Stimulated activated CD8-positive, alpha-beta memory T cell treated with anti-CD3 and anti-CD28 coated beads, Interleukin-12 subunit alpha, Interleukin-12 subunit beta, amount 100 ng/mL, for 24 hours (primary cell): ENCODE measurements around the gene MED7.
"Not testable (repeated sequence)": the region's sequence is repeated elsewhere in the genome, so short reads cannot be mapped to it uniquely, and the experiment has no call there.

ENCODE experiments used
- DNase-seq: peaks from one replicate; pipeline ENCODE4 v3.0.0-alpha.2; 2020; ENCODE audit errors: extremely low read depth

The MED7 gene, protein sequence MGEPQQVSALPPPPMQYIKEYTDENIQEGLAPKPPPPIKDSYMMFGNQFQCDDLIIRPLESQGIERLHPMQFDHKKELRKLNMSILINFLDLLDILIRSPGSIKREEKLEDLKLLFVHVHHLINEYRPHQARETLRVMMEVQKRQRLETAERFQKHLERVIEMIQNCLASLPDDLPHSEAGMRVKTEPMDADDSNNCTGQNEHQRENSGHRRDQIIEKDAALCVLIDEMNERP

DNA sequence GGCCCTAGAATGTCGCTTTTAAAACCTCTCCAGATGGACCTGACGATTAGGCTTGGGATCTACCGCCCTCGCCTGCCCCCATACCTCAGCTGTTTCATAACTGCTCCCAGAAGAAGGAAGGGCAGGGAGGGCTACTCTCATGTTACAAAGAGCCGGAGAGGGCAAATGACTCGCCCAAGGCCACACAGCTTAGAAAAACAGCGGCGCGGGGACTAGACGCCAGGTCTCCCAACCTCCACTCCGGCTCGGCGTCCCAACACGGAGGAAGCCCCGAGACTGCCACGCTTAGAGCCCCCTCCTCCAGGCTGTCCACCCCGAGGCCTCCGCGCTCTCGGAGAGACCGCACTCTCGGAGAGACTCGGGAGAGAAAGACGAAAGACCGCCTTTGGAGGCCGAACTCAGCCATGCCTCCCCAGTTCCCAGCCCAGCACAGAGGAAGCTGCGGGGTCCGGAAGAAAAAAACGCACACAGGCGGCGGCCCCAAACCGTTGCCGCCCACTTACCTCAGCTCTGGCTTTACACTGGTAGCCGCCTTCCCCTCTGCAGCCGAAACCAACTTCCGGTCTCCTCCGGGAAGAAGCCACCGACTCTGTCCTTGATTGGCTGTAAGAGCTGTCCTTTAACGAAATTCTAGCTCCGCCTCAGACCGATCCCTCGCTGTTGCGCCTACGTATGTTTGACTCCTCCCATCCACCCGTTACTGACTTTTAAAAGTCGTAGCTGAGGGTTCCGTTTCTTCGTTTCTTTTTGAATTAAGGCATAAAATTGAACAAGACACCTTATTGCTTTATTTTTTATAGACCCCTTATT is at the start of gene MED7:
MED7 (minus strand) TSS at position 549 of the 810 bp plus-strand sequence. CDS start 3,434 bp downstream, outside the sequence.
- peak; percentile 75 for DNase-seq

DNA sequence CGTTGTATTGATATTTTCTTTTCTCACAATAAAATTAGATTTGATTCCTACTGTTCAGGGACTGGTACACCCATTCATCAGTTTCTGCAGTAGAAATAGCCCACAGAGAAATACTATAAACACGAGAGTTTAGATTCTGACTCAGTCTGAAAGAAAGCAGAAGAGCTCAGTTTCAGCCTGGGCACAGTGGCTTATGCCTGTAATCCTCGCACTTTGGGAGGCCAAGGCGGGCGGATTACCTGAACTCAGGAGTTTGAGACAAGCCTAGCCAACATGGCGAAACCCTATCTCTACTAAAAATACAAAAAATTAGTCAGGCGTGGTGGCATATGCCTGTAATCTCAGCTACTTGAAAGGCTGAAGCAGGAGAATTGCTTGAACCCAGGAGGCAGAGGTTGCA is 46.6 kb upstream of the MED7 start:
- no peak for DNase-seq

DNA sequence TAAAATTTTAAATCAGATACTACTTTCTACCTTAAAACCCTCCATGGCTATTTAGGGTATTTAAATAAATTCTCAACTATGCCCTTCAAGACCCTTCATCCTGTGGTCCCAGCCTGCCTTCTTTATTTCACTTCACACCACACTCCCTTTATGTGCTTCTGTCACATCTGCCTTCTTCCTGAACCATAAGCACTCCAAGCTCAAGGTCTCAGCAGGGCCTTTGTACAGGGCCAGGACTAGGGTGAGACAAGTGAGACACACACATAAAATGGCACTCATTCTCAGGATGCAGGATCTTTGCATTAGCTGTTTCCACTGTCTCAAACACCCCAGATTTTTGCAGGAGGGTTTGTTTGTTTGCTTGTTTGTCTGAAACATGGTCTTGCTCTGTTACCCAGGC is 45.6 kb upstream of the MED7 start:
- no peak for DNase-seq

DNA sequence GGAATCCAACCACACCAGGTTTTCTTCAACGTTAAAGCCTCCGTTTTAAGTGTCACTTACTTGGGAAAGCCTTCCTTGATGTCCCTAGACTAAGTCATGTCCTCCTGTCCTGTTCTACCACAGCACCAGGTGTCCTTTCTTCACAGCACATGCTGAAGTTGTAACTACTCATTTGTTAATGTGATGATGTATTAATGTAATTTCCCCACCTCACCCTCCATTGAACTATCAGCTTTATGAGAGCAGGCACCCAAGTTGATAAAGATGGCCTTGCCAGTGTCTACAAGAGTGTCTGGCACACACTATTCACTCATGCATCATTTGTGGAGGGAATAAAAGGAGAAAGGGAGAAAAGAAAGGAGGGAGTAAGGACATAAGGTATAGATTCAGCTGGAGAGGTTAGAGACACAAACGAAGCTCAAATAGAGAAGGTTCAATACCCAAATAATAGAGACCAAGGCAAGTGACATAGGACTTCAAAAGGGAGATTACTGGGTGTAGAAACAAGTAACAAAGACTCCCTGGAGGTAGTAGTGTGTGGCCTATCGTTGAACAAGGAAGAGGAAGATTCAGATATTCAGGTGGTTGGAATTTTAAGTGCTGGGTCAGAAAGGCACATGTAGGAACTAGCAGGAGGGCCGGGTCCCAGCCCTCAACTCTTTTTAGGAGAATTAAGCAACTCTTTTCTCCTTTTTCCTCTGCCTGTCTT is 44.5 kb upstream of the MED7 start:
- DNase-seq = no peak

DNA sequence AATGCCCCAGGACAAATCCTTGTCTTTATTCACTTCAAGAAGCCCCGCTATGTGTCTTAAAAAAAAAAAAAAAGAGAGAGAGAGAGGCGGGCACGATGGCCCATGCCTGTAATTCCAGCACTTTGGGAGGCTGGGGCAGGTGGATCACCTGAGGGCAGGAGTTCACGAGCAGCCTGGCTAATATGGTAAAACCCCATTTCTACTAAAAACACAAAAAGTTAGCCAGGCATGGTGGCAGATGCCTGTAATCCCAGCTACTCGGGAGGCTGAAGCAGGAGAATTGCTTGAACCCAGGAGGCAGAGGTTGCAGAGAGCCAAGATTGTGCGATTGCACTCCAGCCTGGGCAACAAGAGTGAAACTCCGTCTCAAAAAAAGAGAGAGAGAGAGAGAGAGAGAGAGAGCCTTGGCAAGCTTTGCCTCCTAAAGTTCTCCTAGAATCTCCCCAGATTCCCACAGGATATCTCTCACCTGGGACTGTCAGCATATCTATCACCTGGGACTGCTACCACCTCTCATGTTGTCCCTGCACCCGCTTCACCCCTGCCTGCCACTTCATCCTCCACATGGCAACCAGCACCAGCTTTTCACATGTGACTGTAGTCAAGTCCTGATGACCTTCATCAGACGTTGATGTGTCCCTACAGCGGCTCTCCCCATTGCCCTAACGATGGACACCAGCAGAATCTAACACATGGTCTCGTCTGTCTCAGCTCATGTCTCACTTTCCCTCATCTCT is 43.8 kb upstream of the MED7 start:
- DNase-seq = no peak

DNA sequence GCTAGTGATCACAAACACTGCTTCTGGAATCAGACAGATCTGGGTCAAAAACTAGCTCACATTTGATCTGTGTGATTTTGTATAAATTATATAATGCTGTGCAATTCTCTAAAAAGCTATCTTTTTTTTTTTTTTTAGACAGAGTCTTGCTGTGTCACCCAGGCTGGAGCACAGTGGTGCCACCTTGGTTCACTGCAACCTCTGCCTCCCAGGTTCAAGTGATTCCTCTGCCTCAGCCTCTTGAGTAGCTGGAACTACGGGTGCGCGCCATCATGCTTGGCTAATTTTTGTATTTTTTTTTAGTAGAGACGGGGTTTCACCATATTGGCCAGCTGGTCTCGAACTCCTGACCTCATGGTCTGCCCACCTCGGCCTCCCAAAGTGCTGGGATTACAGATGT is 42.5 kb upstream of the MED7 start:
- DNase-seq = not testable (repeated sequence)

DNA sequence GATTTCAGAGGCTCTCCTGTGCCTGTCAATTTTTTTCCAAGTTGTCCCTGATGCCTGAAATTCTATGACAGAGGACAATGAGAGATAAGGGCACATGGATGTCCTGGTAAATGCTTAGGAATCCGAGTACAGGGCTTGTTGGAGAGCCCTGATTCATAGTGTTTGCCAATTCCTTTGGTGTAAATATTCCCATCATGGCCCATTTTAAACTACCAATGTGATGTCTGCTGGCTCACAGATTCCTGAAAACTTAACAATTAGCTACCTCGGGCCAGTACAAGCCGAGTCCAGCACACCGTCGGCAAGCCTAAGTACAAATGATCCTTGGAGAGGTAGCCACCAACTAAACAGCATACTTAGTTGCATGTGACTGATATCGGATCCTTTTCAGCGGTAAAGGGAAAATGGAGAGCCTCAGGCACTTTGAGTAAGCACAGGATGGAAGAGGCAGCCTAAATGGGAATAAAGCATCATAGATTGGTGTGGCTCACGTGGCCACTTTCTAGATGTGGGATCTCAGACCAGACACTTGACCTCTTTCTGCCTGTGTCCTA is 41.5 kb upstream of the MED7 start:
- DNase-seq = no peak

DNA sequence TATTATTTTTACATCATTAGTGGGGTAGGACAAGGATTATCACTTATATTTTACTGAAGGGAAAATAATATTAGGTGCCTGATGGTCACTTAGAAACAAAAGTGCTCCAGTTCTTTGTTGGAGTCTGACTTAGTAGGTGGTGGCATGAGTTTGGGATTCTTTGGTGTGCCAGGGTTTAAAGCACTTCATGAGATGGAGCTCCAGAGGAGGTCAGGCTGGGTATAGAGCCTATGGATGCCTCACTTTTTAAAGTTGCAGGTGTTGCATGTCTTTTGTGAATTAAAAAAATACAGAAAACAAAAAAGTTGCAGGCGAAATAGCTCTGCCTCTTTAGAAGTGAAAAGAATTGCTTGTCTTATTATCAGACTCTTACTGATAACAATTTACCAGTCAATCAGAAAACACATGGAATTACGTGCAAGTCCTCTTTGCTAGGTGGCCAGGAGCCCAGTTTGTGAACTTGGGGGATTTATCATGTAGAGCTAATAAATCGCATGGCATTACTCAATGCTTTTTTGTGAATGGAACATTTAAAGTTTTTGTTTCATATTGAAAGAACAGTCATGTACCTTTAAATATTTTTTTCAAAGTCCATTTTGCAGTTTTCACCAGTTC is 39.6 kb upstream of the MED7 start:
- DNase-seq = no peak

DNA sequence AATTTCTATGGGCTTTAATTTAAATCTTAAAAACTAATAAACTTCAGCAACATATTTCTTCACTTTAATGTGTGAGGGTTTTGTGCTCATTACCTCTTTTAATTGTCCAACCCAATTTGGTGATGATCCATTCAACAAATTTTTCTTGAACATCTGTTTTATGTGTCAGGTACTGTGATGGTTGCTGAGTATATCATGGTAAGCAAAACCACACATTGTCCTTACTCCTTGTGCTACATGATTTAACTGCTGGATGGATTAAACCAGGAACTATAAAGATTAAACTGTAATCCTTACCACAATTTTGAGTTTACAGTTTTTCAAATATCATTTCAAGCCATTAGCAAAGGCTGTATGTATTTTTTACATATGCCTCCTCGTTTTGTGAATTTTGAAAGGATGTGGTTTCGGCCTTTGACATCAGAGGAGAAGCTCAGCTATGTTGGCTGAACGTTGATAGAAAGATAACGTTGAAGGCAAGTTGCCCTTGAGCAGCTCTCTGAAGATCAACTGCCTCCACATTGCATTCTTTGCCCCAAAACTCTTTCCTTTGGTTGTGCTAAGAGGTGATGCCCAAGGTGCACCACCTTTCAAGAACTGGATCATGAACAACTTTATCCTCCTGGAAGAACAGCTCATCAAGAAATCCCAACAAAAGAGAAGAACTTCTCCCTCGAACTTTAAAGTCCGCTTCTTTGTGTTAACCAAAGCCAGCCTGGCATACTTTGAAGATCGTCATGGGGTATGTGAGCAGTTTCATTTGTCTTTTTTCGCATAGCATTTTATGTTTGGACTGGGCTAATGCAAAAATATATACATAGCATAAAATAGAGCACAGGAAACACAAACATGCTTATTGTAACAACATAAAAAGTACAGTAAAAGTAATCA is 38.0 kb upstream of the MED7 start, which contains the start of gene ITK:
ITK (plus strand) TSS at position 467 of the 891 bp plus-strand sequence; CDS start at position 605, 138 bp downstream.
- no peak for DNase-seq

DNA sequence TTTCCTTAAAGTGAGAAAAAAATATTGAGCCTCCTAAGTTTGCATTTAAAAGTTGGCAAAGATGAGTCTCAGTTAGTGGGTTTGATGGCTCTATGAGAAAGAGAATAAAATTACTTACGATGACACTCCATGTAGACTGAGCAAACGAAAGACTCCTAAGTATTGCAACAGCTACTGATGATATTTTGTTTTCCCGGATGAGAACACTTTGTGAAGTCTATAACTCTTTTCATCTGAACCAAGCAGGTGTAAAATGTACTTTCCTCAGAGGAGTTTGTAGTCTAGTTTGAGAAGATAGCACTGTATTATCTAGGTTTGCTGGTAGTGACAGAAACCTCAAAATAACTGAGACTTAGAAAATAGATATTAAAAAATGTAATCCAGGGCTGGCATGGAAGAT is 36.3 kb upstream of the MED7 start:
- DNase-seq = no peak

DNA sequence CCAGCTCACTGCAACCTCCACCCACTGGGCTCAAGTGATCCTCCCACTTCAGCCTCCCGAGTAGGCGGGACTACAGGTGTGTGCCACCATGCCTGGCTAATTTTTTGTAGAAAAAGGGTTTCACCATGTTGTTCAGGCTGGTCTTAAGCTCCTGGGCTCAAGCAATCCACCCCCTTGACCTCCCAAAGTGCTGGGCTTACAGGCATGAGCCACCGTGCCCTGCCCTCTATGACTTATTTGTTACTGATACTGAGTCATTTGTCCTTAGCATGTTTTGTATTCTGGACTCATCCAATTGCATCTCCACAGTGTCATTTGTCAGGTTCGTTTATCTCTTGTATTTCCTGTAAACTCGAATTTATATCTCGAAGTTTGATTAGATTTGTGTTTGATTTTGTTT is 35.3 kb upstream of the MED7 start:
- DNase-seq = no peak

DNA sequence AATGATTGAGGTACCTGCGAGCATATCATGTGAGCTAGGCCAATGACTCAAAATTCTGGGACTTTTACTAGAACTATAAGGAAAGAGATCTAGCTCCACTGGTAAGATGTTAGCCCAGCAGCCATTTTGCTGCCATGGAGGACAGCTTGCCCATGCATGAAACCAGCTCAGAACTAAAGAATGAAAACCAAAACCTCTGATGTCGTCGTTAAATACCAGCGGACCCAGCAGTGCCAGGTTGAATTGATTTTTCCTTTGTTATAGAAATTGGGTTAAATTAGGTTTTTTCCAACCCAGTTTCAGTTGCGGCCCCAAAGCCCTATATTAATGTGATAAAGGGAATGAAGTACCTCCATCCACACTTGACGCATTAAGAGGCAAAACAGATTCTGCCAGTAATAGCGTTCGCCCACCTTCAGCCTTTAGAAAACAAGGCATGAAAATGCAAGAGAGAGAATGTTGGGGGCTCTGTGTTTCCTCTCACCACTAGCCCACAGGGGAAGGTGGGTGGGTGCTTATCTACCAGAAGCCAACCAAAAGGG is 32.5 kb upstream of the MED7 start:
- DNase-seq = no peak

DNA sequence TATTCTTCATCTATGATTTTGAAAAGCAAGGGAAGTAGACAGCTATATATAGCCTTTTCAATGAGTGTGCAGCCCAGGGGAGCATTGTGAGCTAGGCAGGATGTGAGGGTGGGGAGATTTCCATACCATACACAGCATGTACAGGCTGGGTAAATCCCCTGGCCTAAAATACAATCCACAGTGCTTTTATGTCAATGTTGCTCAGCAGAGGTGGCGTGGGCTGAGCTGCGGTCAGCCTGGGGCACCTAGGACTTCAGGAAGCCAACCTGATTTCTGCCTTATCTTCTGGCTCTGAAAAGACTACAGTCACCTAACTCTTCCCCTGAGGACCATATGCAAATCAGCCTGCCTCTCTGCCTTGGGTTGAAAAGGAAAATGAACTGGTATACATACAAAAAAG is 29.7 kb upstream of the MED7 start:
- peak; percentile 78 for DNase-seq

DNA sequence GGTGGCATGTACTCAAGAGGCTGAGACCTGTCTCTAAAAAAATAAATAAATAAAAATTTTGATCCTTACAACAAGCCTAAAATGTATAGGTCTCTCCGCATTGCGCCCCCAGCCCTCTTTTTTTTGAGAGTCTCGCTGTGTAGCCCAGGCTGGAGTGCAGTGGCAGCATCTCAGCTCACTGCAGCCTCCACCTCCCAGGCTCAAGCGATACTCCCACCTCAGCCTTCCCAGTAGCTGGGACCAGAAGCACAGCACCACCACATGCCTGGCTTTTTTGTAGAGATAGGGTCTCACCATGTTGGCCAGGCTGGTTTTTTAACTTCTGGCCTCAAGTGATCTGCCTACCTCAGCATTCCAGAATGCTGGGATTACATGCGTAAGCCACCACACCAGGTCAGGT is 25.6 kb upstream of the MED7 start:
- DNase-seq = no peak

DNA sequence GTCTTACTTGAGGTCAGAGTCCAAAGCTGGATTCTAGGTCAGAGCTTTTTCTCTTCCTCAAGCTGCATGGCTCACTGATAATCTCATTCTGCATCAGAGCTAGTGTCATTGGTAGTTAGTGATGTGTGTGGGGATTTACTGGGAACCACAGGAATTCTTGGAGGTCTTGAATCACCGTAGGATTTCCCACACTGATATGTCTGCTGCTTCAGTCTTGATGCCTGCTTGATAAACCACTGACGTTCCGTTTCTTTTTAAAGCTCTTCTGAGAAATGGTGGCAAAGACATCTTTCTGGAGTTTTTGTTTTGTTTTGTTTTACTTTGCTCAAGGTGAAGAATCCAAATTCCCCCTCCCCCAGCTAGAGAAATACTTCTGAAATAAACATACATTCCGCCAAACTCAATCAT is 24.6 kb upstream of the MED7 start:
- DNase-seq = no peak

DNA sequence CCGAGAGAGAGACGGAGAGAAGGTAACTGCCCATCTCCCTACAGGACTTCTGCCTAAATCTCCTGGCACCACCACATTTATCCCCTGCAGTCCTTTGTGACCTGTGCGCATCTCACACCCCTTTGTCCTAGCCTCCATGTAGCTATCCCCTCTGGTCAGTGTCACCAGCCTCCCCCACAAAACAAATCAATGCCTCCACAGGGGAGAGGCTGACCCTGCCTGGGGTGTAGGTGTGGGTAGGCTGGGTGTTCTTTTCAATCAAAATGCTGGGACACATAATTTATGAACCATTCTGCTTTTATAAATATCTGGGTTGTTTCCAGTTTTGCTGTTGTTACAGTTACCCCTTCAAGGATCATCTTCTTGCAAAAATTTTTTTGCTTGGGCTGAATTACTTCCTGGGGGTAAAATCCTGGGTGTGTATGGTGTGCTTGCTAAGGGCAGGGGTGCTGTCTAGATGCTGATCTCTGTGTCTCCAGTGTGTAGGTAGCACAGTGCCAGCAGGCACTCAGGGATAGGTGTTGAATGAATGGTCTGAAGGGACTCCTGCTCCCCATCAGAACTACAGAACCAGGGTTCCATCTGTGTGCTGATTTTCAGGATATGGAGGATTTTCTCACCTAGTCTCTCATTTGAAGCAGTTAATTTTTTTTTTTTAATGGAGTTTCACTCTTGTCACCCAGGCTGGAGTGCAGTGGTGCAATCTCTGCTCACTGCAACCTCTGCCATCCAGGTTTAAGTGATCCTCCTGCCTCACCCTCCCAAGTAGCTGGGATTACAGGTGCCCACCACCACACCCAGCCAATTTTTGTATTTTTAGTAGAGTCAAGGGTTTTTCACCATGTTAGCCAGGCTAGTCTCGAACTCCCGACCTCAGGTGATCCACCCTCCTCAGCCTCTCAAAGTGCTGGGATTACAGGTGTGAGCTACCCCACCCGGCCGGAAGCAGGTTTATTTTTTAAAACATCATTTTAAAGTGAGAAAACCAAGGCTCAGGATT is 23.8 kb upstream of the MED7 start, which contains the start of gene GARIN3:
GARIN3 (minus strand) TSS at position 51 of the 1,000 bp plus-strand sequence. CDS start 96 bp downstream, outside the sequence.
- no peak for DNase-seq

DNA sequence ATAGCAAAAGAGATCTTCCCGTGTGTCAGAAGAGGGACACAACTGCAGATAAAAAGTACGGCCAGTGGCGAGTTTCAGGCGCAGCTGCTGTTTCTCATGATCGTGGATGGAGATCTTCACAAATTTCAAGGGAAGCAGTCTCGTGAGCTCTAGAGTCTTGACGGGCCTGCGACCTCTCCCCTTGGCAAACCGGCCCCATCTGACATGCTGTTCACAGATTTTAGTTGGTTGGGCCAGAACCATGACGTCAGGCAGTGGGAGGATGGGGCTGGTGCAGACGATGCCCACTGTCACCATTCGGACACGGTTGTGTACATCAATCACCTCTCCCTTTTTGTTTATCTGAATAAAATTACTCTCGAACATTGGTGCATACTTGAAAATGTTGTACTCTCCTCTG is 23.0 kb upstream of the MED7 start:
- no peak for DNase-seq

DNA sequence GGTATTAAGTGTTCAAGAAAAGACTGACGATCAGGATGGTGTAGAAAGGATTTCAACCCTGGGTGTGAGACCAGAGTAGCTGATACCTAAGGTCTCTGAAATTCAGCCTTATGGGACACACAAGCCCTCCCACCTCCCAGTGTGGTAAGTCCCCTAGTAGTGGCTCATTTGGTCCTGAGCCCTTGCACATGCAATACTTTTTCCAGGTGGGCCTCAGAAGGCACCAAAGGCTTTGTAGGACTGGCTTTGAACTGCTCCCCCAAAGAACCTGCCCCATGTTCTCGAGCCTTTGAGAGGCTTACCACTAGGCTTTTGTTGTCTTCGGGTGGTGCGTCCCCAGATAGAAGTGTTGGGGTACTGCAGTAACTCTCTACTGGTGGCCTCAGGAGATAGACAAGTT is 22.6 kb upstream of the MED7 start:
- DNase-seq = no peak
